A549 (cell line): ENCODE results near the gene PDGFRA. TPM values are rescaled to one million over a fixed set of nuclear protein-coding genes. Genes with fewer than 3 reads are reported as not detected.

ENCODE experiments used
- ATAC-seq, 2 experiments: fragments of 200-7000 bp in 1 of 2; fragments of >200 bp in 1 of 2; cut with Nextera tagmentation in 1 of 2; cut with Tn5 transposase in 1 of 2; 3 replicates each; pipeline versions ENCODE4 v1.8.0 to v1.9.1; 2018 to 2020; ENCODE audit warnings: mild to moderate bottlenecking in 1 of 2, moderate library complexity in 1 of 2
- CTCF ChIA-PET: fragments of 300-600 bp; sonication (Branson Sonifier 250); formaldehyde crosslinking; extraction: SDS; loops from one replicate; lab custom pipeline; 2021; ENCODE audit warnings: antibody characterized with exemption, inconsistent platforms; lab: Yijun Ruan, JAX
- POLR2A ChIA-PET: fragments of 350-600 bp; formaldehyde crosslinking; extraction: SDS; loops from one replicate; lab custom pipeline; 2021; ENCODE audit warnings: antibody characterized with exemption, inconsistent platforms; lab: Yijun Ruan, JAX
- DNase-seq, 2 experiments: peaks; one replicate each; pipeline versions ENCODE4 v3.0.0 to v3.0.0-alpha.2; 2011 to 2016; ENCODE audit warnings: low read depth in 1 of 2, low spot score in 1 of 2
- FAIRE-seq: peaks from 2 replicates; lab custom pipeline; 2011; peaks lifted over from hg19 to GRCh38; lab: Jason Lieb, UNC
- H3K27ac ChIP-seq, 2 experiments: fragments of >200 bp; sonication (Bioruptor Twin); formaldehyde crosslinking; 3 replicates each; pipeline ENCODE4 v1.5.1; 2016 to 2017
- H3K4me1 ChIP-seq: fragments of >200 bp; sonication (Bioruptor Twin); formaldehyde crosslinking; 3 replicates; pipeline ENCODE4 v1.6.1; 2016
- H3K4me2 ChIP-seq: fragments of >200 bp; sonication (Bioruptor Twin); formaldehyde crosslinking; 3 replicates; pipeline ENCODE4 v1.6.1; 2016
- H3K4me3 ChIP-seq: fragments of >200 bp; sonication (Bioruptor Twin); formaldehyde crosslinking; 3 replicates; pipeline ENCODE4 v1.5.1; 2016
- H3K9me3 ChIP-seq: fragments of >200 bp; sonication (Bioruptor Twin); formaldehyde crosslinking; 3 replicates; pipeline ENCODE4 v1.6.1; 2016
- CBX2 ChIP-seq: fragments of 200-600 bp; sonication (generic); IDR thresholded peaks from 2 replicates; pipeline ENCODE4 v1.6.1; 2016; ENCODE audit warnings: low read depth, mild to moderate bottlenecking, borderline replicate concordance
- CBX8 ChIP-seq: fragments of 200-600 bp; sonication (generic); IDR thresholded peaks from 2 replicates; pipeline ENCODE4 v1.6.1; 2016
- EHF ChIP-seq: fragments of 250-450 bp; sonication (Bioruptor Pico); IDR thresholded peaks from 2 replicates; pipeline ENCODE4 v1.5.0; 2020; ENCODE audit warnings: mild to moderate bottlenecking
- EHMT2 ChIP-seq: fragments of 200-600 bp; sonication (generic); IDR thresholded peaks from 2 replicates; pipeline ENCODE4 v1.6.1; 2016; ENCODE audit warnings: antibody characterized with exemption, low read depth, mild to moderate bottlenecking, moderate library complexity
- GATA3 ChIP-seq: IDR thresholded peaks from 2 replicates; pipeline ENCODE4 v1.6.1; 2012; ENCODE audit warnings: borderline replicate concordance
- HOXB13 ChIP-seq: fragments of 250-450 bp; sonication (Bioruptor Pico); IDR thresholded peaks from 2 replicates; pipeline ENCODE4 v1.5.0; 2020; ENCODE audit warnings: low read depth, mild to moderate bottlenecking, moderate library complexity
- JUNB ChIP-seq: fragments of >200 bp; sonication (Bioruptor Twin); formaldehyde crosslinking; IDR thresholded peaks from 2 replicates; pipeline ENCODE4 v1.6.1; 2016
- KDM1A ChIP-seq: fragments of 200-600 bp; sonication (generic); IDR thresholded peaks from 2 replicates; pipeline ENCODE4 v1.6.1; 2016; ENCODE audit warnings: low read depth, mild to moderate bottlenecking
- KDM5A ChIP-seq: fragments of 200-600 bp; sonication (generic); IDR thresholded peaks from 2 replicates; pipeline ENCODE4 v1.6.1; 2016; ENCODE audit warnings: antibody characterized with exemption, mild to moderate bottlenecking
- MAFK ChIP-seq: fragments of 450-650 bp; IDR thresholded peaks from 2 replicates; pipeline ENCODE4 v1.6.1; 2014; ENCODE audit not compliant: partially characterized antibody
- MAZ ChIP-seq: fragments of 150-350 bp; IDR thresholded peaks from 2 replicates; pipeline ENCODE4 v1.6.1; 2014; ENCODE audit warnings: antibody characterized with exemption, low read depth, low read length, borderline replicate concordance
- PHF8 ChIP-seq: fragments of 200-600 bp; sonication (generic); IDR thresholded peaks from 2 replicates; pipeline ENCODE4 v1.6.1; 2016; ENCODE audit warnings: low read depth, mild to moderate bottlenecking, antibody characterized with exemption, moderate library complexity, borderline replicate concordance
- TP53 ChIP-seq: fragments of 250-450 bp; sonication (Bioruptor Pico); IDR thresholded peaks from 2 replicates; pipeline ENCODE4 v1.5.0; 2021; ENCODE audit warnings: mild to moderate bottlenecking, moderate library complexity
- ZFP36 ChIP-seq: fragments of 450-650 bp; IDR thresholded peaks from 2 replicates; pipeline ENCODE4 v1.6.1; 2014; ENCODE audit warnings: borderline replicate concordance; ENCODE audit not compliant: partially characterized antibody
- WGBS: methylation state at CpG from one replicate; pipeline ENCODE4 v1.1.6; 2017; ENCODE audit errors: missing lambda C conversion rate; 5-methylcytosine and 5-hydroxymethylcytosine counted together
- polyA plus RNA-seq, 4 experiments: library from polyadenylated mRNA; depleted of rRNA in 3 of 4; stranded (reverse); fragments of >200 nt; fragmentation: RNase III in 1 of 4; extraction: RNeasy Plus Mini Kit Qiagen cat#74134 plus additional on column Dnase treatment in 1 of 4; gene quantifications; 2 replicates in 3 of 4; 3 replicates in 1 of 4; pipeline ENCODE4 v1.2.3, GENCODE V29; 2011 to 2017
- TF ChIP-seq, protein P1 (sequence below): IDR thresholded peaks from 2 replicates; pipeline ENCODE4 v1.6.1; 2012; ENCODE audit warnings: low read depth, borderline replicate concordance
- TF ChIP-seq, protein P2 (sequence below): fragments of >200 bp; sonication (Bioruptor Twin); formaldehyde crosslinking; IDR thresholded peaks from 3 replicates; pipeline ENCODE4 v1.5.1; 2016
- TF ChIP-seq, protein P3 (sequence below): fragments of 200-600 bp; sonication (generic); IDR thresholded peaks from 2 replicates; pipeline ENCODE4 v1.6.1; 2016; ENCODE audit warnings: antibody characterized with exemption, mild to moderate bottlenecking, moderate library complexity
- TF ChIP-seq, protein P4 (sequence below): fragments of 150-350 bp; IDR thresholded peaks from 2 replicates; pipeline ENCODE4 v1.6.1; 2014; ENCODE audit warnings: low read depth, mild to moderate bottlenecking, low read length
- TF ChIP-seq, protein P5 (sequence below): fragments of 450-650 bp; IDR thresholded peaks from 2 replicates; pipeline ENCODE4 v1.6.1; 2014; ENCODE audit warnings: antibody characterized with exemption
- TF ChIP-seq, protein P6 (sequence below): IDR thresholded peaks from 2 replicates; pipeline ENCODE4 v1.6.1; 2012

The PDGFRA gene
- polyA plus RNA-seq, 2 of the 4 experiments (the other 2 are of a cell fraction): 0.40 to 0.92 TPM

DNA sequence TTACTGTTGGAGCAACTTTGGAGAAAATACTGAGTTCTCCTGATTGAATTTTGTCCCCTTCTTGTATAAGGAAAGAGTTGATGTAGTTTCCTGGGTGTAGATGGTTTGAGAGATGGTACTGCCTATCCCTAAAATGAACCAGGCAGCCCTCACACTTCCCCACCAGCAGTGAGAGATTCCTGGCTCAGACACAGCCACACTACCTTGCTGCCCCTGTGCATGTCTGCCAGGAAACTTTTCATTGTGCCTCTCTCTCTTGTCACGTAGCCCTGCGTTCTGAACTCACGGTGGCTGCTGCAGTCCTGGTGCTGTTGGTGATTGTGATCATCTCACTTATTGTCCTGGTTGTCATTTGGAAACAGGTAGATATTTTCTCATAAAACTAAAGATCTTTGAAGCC is 45.2 kb downstream of the PDGFRA start:
- no peak overlapping the region for H3K27ac ChIP-seq
- H3K9me3 ChIP-seq: no peaks in the 10 kb centered on the region
- CTCF ChIA-PET: no interaction called here
- TF ChIP-seq CBX2 (no peak), HOXB13 (CRISPR knock-in tag) (no peak), KDM1A (no peak), MAZ (no peak), TP53 (no peak), KDM5A (no peak), EHF (CRISPR knock-in tag) (no peak), ZFP36 (no peak), CBX8 (no peak), GATA3 (no peak), PHF8 (no peak), EHMT2 (no peak), MAFK (no peak), JUNB (no peak)
- TF ChIP-seq, protein P1, sequence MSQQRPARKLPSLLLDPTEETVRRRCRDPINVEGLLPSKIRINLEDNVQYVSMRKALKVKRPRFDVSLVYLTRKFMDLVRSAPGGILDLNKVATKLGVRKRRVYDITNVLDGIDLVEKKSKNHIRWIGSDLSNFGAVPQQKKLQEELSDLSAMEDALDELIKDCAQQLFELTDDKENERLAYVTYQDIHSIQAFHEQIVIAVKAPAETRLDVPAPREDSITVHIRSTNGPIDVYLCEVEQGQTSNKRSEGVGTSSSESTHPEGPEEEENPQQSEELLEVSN: no peak
- TF ChIP-seq, protein P2, sequence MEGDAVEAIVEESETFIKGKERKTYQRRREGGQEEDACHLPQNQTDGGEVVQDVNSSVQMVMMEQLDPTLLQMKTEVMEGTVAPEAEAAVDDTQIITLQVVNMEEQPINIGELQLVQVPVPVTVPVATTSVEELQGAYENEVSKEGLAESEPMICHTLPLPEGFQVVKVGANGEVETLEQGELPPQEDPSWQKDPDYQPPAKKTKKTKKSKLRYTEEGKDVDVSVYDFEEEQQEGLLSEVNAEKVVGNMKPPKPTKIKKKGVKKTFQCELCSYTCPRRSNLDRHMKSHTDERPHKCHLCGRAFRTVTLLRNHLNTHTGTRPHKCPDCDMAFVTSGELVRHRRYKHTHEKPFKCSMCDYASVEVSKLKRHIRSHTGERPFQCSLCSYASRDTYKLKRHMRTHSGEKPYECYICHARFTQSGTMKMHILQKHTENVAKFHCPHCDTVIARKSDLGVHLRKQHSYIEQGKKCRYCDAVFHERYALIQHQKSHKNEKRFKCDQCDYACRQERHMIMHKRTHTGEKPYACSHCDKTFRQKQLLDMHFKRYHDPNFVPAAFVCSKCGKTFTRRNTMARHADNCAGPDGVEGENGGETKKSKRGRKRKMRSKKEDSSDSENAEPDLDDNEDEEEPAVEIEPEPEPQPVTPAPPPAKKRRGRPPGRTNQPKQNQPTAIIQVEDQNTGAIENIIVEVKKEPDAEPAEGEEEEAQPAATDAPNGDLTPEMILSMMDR: no peak
- TF ChIP-seq, protein P3, sequence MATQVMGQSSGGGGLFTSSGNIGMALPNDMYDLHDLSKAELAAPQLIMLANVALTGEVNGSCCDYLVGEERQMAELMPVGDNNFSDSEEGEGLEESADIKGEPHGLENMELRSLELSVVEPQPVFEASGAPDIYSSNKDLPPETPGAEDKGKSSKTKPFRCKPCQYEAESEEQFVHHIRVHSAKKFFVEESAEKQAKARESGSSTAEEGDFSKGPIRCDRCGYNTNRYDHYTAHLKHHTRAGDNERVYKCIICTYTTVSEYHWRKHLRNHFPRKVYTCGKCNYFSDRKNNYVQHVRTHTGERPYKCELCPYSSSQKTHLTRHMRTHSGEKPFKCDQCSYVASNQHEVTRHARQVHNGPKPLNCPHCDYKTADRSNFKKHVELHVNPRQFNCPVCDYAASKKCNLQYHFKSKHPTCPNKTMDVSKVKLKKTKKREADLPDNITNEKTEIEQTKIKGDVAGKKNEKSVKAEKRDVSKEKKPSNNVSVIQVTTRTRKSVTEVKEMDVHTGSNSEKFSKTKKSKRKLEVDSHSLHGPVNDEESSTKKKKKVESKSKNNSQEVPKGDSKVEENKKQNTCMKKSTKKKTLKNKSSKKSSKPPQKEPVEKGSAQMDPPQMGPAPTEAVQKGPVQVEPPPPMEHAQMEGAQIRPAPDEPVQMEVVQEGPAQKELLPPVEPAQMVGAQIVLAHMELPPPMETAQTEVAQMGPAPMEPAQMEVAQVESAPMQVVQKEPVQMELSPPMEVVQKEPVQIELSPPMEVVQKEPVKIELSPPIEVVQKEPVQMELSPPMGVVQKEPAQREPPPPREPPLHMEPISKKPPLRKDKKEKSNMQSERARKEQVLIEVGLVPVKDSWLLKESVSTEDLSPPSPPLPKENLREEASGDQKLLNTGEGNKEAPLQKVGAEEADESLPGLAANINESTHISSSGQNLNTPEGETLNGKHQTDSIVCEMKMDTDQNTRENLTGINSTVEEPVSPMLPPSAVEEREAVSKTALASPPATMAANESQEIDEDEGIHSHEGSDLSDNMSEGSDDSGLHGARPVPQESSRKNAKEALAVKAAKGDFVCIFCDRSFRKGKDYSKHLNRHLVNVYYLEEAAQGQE: no peak
- TF ChIP-seq, protein P4, sequence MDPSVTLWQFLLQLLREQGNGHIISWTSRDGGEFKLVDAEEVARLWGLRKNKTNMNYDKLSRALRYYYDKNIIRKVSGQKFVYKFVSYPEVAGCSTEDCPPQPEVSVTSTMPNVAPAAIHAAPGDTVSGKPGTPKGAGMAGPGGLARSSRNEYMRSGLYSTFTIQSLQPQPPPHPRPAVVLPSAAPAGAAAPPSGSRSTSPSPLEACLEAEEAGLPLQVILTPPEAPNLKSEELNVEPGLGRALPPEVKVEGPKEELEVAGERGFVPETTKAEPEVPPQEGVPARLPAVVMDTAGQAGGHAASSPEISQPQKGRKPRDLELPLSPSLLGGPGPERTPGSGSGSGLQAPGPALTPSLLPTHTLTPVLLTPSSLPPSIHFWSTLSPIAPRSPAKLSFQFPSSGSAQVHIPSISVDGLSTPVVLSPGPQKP: no peak
- TF ChIP-seq, protein P5, sequence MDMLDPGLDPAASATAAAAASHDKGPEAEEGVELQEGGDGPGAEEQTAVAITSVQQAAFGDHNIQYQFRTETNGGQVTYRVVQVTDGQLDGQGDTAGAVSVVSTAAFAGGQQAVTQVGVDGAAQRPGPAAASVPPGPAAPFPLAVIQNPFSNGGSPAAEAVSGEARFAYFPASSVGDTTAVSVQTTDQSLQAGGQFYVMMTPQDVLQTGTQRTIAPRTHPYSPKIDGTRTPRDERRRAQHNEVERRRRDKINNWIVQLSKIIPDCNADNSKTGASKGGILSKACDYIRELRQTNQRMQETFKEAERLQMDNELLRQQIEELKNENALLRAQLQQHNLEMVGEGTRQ: no peak
- TF ChIP-seq, protein P6, sequence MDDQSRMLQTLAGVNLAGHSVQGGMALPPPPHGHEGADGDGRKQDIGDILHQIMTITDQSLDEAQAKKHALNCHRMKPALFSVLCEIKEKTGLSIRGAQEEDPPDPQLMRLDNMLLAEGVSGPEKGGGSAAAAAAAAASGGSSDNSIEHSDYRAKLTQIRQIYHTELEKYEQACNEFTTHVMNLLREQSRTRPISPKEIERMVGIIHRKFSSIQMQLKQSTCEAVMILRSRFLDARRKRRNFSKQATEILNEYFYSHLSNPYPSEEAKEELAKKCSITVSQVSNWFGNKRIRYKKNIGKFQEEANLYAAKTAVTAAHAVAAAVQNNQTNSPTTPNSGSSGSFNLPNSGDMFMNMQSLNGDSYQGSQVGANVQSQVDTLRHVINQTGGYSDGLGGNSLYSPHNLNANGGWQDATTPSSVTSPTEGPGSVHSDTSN: no peak
- TF ChIP-seq, all 56 proteins: peak for 0
- no peak for ATAC-seq
- no peak for DNase-seq
- no peaks in the 10 kb centered on the region for H3K4me1 ChIP-seq
- POLR2A ChIA-PET: no interaction called here
- no peak overlapping the region for H3K4me3 ChIP-seq
- WGBS: 79% methylated on average over 3 of the region's 3 CpGs
- no peak for FAIRE-seq
- H3K4me2 ChIP-seq: no peak overlapping the region
